ENCODE measurements around the gene ACBD6. TPM values are rescaled to one million over a fixed set of nuclear protein-coding genes. Genes with fewer than 3 reads are reported as not detected.

Gene ACBD6
- total RNA-seq, 1 experiment from 2014 or later, result 136 TPM

GRCh38 chr1:180255536-180256340 is 246.6 kb downstream of the ACBD6 start:
- H3K27me3 Mint-ChIP-seq (ENCODE audit: insufficient read depth, unreplicated experiment), result peaks cover 34% of the 10 kb centered on the region
- H3K36me3 Mint-ChIP-seq (ENCODE audit: insufficient read depth, unreplicated experiment), result no peaks in the 10 kb centered on the region
- H3K4me3 Mint-ChIP-seq (ENCODE audit: unreplicated experiment), result no peak overlapping the region
- POLR2A ChIA-PET, result interaction anchor here (1.5 kb wide), 1 partner anchor 13 kb away, joined by 4 read pairs; no protein-coding TSS in a partner anchor
- CTCF ChIA-PET, result interaction anchor here (0.6 to 1.4 kb wide), 2 partner anchors 15 to 225 kb away, joined by 4 read pairs; no protein-coding TSS in a partner anchor
- H3K27ac Mint-ChIP-seq (ENCODE audit: low read depth, unreplicated experiment), result peak overlapping the region; percentile 28
- no peak for DNase-seq (ENCODE audit: unreplicated experiment)
- intact Hi-C loops (cut with micrococcal nuclease), result loop anchor here (10.0 kb wide), 1 partner anchor 609 kb away; no protein-coding TSS in a partner anchor
- no peaks in the 10 kb centered on the region for H3K9me3 Mint-ChIP-seq (ENCODE audit: unreplicated experiment)
- TF ChIP-seq CTCF (IDR thresholded peaks at IDR 0.05; ENCODE audit: unreplicated experiment), result no peak
- BruUV-seq (replicated peaks), result no TSS peak
- peaks cover 6% of the 10 kb centered on the region for H3K4me1 Mint-ChIP-seq (ENCODE audit: insufficient read depth, unreplicated experiment)

GRCh38 chr1:180254854-180255253 is 247.5 kb downstream of the ACBD6 start:
- no peak for TF ChIP-seq CTCF (IDR thresholded peaks at IDR 0.05; ENCODE audit: unreplicated experiment)
- intact Hi-C loops (cut with micrococcal nuclease), result loop anchor here (10.0 kb wide), 1 partner anchor 610 kb away; no protein-coding TSS in a partner anchor
- CTCF ChIA-PET, result interaction anchor here (4.4 kb wide), 1 partner anchor 228 kb away, joined by 46 read pairs; no protein-coding TSS in a partner anchor

GRCh38 chr1:180254496-180254819 is 247.9 kb downstream of the ACBD6 start:
- intact Hi-C loops (cut with micrococcal nuclease), result loop anchor here (10.0 kb wide), 1 partner anchor 610 kb away; no protein-coding TSS in a partner anchor
- Mint-ChIP-seq H3K36me3 (ENCODE audit: insufficient read depth, unreplicated experiment) (no peaks in the 10 kb centered on the region), H3K9me3 (ENCODE audit: unreplicated experiment) (no peaks in the 10 kb centered on the region), H3K27me3 (ENCODE audit: insufficient read depth, unreplicated experiment) (peaks cover 21% of the 10 kb centered on the region), H3K4me3 (ENCODE audit: unreplicated experiment) (no peak overlapping the region), H3K4me1 (ENCODE audit: insufficient read depth, unreplicated experiment) (peaks cover 6% of the 10 kb centered on the region), H3K27ac (ENCODE audit: low read depth, unreplicated experiment) (no peak overlapping the region)
- ChIA-PET POLR2A (no interaction called here), CTCF (interaction anchor here (0.6 to 4.4 kb wide), 14 partner anchors 7 to 228 kb away, joined by 3 to 57 read pairs (median 8); no protein-coding TSS in a partner anchor)
- DNase-seq (ENCODE audit: unreplicated experiment), result no peak
- BruUV-seq (replicated peaks), result no TSS peak
- no peak for TF ChIP-seq CTCF (IDR thresholded peaks at IDR 0.05; ENCODE audit: unreplicated experiment)

More at GRCh38 chr1:180254854-180255253, 247.5 kb downstream of the ACBD6 start:
- DNase-seq (ENCODE audit: unreplicated experiment), result no peak
- H3K4me1 Mint-ChIP-seq (ENCODE audit: insufficient read depth, unreplicated experiment), result peaks cover 6% of the 10 kb centered on the region
- peaks cover 25% of the 10 kb centered on the region for H3K27me3 Mint-ChIP-seq (ENCODE audit: insufficient read depth, unreplicated experiment)
- no peaks in the 10 kb centered on the region for H3K9me3 Mint-ChIP-seq (ENCODE audit: unreplicated experiment)
- H3K36me3 Mint-ChIP-seq (ENCODE audit: insufficient read depth, unreplicated experiment), result no peaks in the 10 kb centered on the region
- H3K4me3 Mint-ChIP-seq (ENCODE audit: unreplicated experiment), result no peak overlapping the region
- no peak overlapping the region for H3K27ac Mint-ChIP-seq (ENCODE audit: low read depth, unreplicated experiment)
- BruUV-seq (replicated peaks), result no TSS peak
- POLR2A ChIA-PET, result interaction anchor here (1.5 kb wide), 1 partner anchor 14 kb away, joined by 4 read pairs; no protein-coding TSS in a partner anchor
